CD4-positive, alpha-beta T cell (primary cell): Measurements from ENCODE around the gene HES1. TPM values are rescaled to one million over a fixed set of nuclear protein-coding genes. Genes with fewer than 3 reads are reported as not detected.

Experiments used
- ATAC-seq: fragments of 200-7000 bp; cut with Tn5 transposase; one replicate; pipeline ENCODE4 v1.10.0; 2022; ENCODE audit warnings: mild to moderate bottlenecking; ENCODE audit not compliant: poor library complexity
- CTCF ChIA-PET: fragments of 350-600 bp; sonication (Branson Sonifier 250); formaldehyde crosslinking; loops from one replicate; lab custom pipeline; 2021; ENCODE audit warnings: antibody characterized with exemption, inconsistent platforms; lab: Charles Lee
- POLR2A ChIA-PET: fragments of 350-600 bp; sonication (Branson Sonifier 250); formaldehyde crosslinking; loops from one replicate; lab custom pipeline; 2021; ENCODE audit warnings: antibody characterized with exemption, inconsistent platforms; lab: Charles Lee
- DNase-seq, 14 experiments: peaks; one replicate each; pipeline ENCODE4 v3.0.0-alpha.2; 2013 to 2020; ENCODE audit warnings: mixed read lengths in 2 of 14
- H3K27ac ChIP-seq, 2 donors: one replicate each; pipeline versions ENCODE4 v1.5.1 to v1.7.0; 2013; ENCODE audit warnings: low read length in 2 of 2, low read depth in 1 of 2, mild to moderate bottlenecking in 1 of 2
- H3K27me3 ChIP-seq, 2 experiments: 1 replicate in 1 of 2; 2 replicates in 1 of 2; pipeline versions ENCODE4 v1.6.1 to v1.7.0; 2013; ENCODE audit warnings: low read length in 2 of 2, control low read depth in 1 of 2, mild to moderate bottlenecking in 1 of 2, moderate library complexity in 1 of 2; ENCODE audit not compliant: insufficient read depth in 2 of 2, control insufficient read depth in 1 of 2
- H3K36me3 ChIP-seq: one replicate; pipeline ENCODE4 v1.6.1; 2013; ENCODE audit warnings: low read length, control low read depth; ENCODE audit not compliant: insufficient read depth
- H3K4me1 ChIP-seq: one replicate; pipeline ENCODE4 v1.6.1; 2013; ENCODE audit warnings: low read length, control low read depth; ENCODE audit not compliant: insufficient read depth
- H3K4me3 ChIP-seq: one replicate; pipeline ENCODE4 v1.5.1; 2013; ENCODE audit warnings: mild to moderate bottlenecking, low read length, moderate library complexity
- H3K9me3 ChIP-seq, 2 experiments: 1 replicate in 1 of 2; 2 replicates in 1 of 2; pipeline versions ENCODE4 v1.6.1 to v1.7.0; 2013; ENCODE audit warnings: low read length in 2 of 2, mild to moderate bottlenecking in 2 of 2, control low read depth in 1 of 2, moderate library complexity in 1 of 2; ENCODE audit not compliant: control insufficient read depth in 1 of 2, insufficient read depth in 1 of 2
- H3K27ac Mint-ChIP-seq: one replicate; pipeline ENCODE4 v1.8.0; 2020; ENCODE audit warnings: mixed read lengths
- H3K27me3 Mint-ChIP-seq: one replicate; pipeline ENCODE4 v1.8.0; 2021; ENCODE audit warnings: mixed read lengths
- H3K36me3 Mint-ChIP-seq: one replicate; pipeline ENCODE4 v1.8.0; 2021; ENCODE audit warnings: low read depth, mixed read lengths
- H3K4me1 Mint-ChIP-seq: one replicate; pipeline ENCODE4 v1.8.0; 2021; ENCODE audit warnings: low read depth, mixed read lengths
- H3K4me3 Mint-ChIP-seq: one replicate; pipeline ENCODE4 v1.8.0; 2020; ENCODE audit warnings: mild to moderate bottlenecking, mixed read lengths
- H3K9me3 Mint-ChIP-seq: one replicate; pipeline ENCODE4 v1.8.0; 2020; ENCODE audit warnings: mixed read lengths
- intact Hi-C, 2 experiments: fragments of 100-400 bp; cut with DNase I in 1 of 2; cut with micrococcal nuclease in 1 of 2; formaldehyde crosslinking; loops; one replicate each; pipeline versions ENCODE4 v1.15.1 to v1.9.0; 2023 to 2025; cut with DNase I, micrococcal nuclease
- total RNA-seq, 174 experiments: library from RNA in 2 of 174; stranded (reverse) in 2 of 174; gene quantifications; one replicate each; pipeline ENCODE4 v1.2.3 and lab custom pipeline; 2021 to 2026
- TF ChIP-seq, protein P1 (sequence below): fragments of 200-600 bp; IDR thresholded peaks from one replicate; pipeline ENCODE4 v1.8.0; 2022; ENCODE audit warnings: antibody characterized with exemption, mild to moderate bottlenecking

HES1 gene
- total RNA-seq, 2 experiments from 2014 or later: 0.89 to 1.5 TPM

DNA sequence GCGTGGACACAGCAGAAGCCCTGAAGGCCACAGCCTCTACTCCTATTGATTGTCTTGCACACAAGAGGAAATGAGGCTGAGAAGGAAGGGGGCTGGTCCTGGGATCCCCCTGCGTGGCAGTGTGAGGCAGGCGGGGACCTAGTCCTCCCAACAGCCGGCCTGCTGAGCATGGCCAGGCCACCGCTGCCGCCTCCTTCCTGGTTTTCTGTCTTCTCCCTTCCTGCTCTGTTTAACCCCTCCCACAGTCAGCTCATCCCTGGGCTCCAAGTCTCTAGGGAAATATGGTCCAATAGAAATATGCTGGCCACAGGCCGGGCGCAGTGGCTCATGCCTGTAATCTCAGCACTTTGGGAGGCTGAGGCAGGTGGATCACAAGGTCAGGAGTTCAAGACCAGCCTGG lies 42.1 kb upstream of the HES1 start:
- H3K4me3 Mint-ChIP-seq: no peak overlapping the region
- Histone ChIP-seq H3K27me3 (peaks cover 0 to 2% of the 10 kb centered on the region in 2 experiments), H3K9me3 (no peaks in the 10 kb centered on the region), H3K4me1 (peaks cover 6% of the 10 kb centered on the region), H3K27ac (no peak overlapping the region), H3K4me3 (no peak overlapping the region), H3K36me3 (no peaks in the 10 kb centered on the region)
- CTCF ChIA-PET: no interaction called here
- POLR2A ChIA-PET: no interaction called here
- H3K9me3 Mint-ChIP-seq: no peaks in the 10 kb centered on the region
- H3K4me1 Mint-ChIP-seq: peaks cover 12% of the 10 kb centered on the region
- H3K27me3 Mint-ChIP-seq: no peaks in the 10 kb centered on the region
- H3K36me3 Mint-ChIP-seq: no peaks in the 10 kb centered on the region
- DNase-seq: no peak
- intact Hi-C loops: no loop called here
- TF ChIP-seq, protein P1, sequence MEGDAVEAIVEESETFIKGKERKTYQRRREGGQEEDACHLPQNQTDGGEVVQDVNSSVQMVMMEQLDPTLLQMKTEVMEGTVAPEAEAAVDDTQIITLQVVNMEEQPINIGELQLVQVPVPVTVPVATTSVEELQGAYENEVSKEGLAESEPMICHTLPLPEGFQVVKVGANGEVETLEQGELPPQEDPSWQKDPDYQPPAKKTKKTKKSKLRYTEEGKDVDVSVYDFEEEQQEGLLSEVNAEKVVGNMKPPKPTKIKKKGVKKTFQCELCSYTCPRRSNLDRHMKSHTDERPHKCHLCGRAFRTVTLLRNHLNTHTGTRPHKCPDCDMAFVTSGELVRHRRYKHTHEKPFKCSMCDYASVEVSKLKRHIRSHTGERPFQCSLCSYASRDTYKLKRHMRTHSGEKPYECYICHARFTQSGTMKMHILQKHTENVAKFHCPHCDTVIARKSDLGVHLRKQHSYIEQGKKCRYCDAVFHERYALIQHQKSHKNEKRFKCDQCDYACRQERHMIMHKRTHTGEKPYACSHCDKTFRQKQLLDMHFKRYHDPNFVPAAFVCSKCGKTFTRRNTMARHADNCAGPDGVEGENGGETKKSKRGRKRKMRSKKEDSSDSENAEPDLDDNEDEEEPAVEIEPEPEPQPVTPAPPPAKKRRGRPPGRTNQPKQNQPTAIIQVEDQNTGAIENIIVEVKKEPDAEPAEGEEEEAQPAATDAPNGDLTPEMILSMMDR: no peak
- no peak for ATAC-seq
- no peak overlapping the region for H3K27ac Mint-ChIP-seq

DNA sequence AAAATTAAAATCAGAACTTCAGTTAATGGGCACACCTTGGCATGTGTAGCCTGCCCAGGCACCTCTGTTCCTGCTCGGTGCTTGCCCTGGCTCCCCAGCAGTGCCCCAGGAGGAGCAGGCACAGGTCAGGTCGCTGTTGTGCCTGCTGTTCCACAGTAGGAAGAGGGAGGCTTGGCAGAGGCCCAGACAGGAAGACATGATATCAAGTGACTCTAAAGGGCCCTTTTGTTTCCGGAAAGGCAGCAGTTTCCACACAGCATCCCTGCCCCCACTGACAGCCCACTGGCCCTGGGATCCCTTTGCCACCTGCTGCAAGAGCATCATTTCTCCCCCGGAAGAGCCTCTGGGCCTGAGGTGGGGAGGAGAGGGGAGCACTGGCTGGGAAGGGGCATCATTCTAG lies 40.5 kb upstream of the HES1 start:
- ATAC-seq (peak; percentile 34), DNase-seq (peak in 2 of 14 experiments; percentile 7 to 32)
- Histone ChIP-seq H3K27me3 (peaks cover 6 to 11% of the 10 kb centered on the region in 2 experiments), H3K27ac (no peak overlapping the region), H3K9me3 (no peaks in the 10 kb centered on the region), H3K4me1 (peaks cover 6% of the 10 kb centered on the region), H3K4me3 (no peak overlapping the region), H3K36me3 (no peaks in the 10 kb centered on the region)
- TF ChIP-seq, protein P1: no peak
- H3K4me3 Mint-ChIP-seq: no peak overlapping the region
- H3K4me1 Mint-ChIP-seq: peaks cover 12% of the 10 kb centered on the region
- no peaks in the 10 kb centered on the region for H3K9me3 Mint-ChIP-seq
- intact Hi-C loops: no loop called here
- H3K36me3 Mint-ChIP-seq: no peaks in the 10 kb centered on the region
- POLR2A ChIA-PET: no interaction called here
- CTCF ChIA-PET: no interaction called here
- peak overlapping the region; percentile 65 for H3K27ac Mint-ChIP-seq
- no peaks in the 10 kb centered on the region for H3K27me3 Mint-ChIP-seq

DNA sequence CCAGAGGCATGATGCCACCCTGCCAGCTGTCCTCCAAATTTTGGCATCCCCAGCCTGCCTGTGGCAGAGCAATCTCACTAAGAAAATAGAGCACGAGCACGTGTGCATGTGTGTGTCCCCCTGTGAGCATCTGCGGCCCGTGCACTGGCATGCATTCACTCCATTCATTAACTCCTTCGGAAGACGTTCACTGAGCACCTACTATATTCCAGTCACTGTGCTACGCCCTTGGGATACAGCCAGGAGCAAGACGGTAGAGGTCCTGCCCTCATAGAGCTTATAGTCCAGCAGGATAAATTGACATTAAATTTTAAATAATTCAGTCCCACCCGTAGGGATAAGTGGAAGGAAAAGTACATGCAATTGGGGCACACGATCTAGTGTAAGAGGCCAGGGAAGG lies 40.0 kb upstream of the HES1 start:
- no peaks in the 10 kb centered on the region for H3K9me3 ChIP-seq
- peaks cover 6% of the 10 kb centered on the region for H3K4me1 ChIP-seq
- no peaks in the 10 kb centered on the region for H3K36me3 ChIP-seq
- TF ChIP-seq, protein P1: no peak
- peaks cover 6 to 11% of the 10 kb centered on the region in 2 experiments for H3K27me3 ChIP-seq
- no peak overlapping the region for H3K27ac ChIP-seq
- H3K4me3 ChIP-seq: no peak overlapping the region
- no peaks in the 10 kb centered on the region for H3K27me3 Mint-ChIP-seq
- ChIA-PET POLR2A (no interaction called here), CTCF (no interaction called here)
- no peak for DNase-seq
- no peak overlapping the region for H3K27ac Mint-ChIP-seq
- intact Hi-C loops: no loop called here
- H3K36me3 Mint-ChIP-seq: no peaks in the 10 kb centered on the region
- no peak for ATAC-seq
- no peak overlapping the region for H3K4me3 Mint-ChIP-seq
- peaks cover 12% of the 10 kb centered on the region for H3K4me1 Mint-ChIP-seq
- no peaks in the 10 kb centered on the region for H3K9me3 Mint-ChIP-seq
